ENCODE results near the gene CFAP299.

Gene CFAP299

DNA sequence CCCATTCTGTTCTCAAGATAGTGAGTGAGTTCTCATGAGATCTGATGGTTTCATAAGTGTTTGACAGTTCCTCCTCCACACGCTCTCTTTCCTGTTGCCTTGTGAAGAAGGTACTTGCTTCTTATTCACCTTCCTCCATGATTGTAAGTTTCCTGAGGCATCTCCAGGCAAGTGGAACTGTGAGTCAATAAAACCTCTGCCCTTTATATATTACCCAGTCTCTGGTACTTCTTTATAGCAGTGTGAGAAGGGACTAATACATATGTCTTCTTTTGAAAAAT, 58.4 kb downstream of the CFAP299 start:
- H3K4me3 ChIP-seq (ENCODE audit: low read depth, low read length), result no peak overlapping the region
- TF ChIP-seq, protein P1, sequence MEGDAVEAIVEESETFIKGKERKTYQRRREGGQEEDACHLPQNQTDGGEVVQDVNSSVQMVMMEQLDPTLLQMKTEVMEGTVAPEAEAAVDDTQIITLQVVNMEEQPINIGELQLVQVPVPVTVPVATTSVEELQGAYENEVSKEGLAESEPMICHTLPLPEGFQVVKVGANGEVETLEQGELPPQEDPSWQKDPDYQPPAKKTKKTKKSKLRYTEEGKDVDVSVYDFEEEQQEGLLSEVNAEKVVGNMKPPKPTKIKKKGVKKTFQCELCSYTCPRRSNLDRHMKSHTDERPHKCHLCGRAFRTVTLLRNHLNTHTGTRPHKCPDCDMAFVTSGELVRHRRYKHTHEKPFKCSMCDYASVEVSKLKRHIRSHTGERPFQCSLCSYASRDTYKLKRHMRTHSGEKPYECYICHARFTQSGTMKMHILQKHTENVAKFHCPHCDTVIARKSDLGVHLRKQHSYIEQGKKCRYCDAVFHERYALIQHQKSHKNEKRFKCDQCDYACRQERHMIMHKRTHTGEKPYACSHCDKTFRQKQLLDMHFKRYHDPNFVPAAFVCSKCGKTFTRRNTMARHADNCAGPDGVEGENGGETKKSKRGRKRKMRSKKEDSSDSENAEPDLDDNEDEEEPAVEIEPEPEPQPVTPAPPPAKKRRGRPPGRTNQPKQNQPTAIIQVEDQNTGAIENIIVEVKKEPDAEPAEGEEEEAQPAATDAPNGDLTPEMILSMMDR (IDR thresholded peaks at IDR 0.05; ENCODE audit: borderline replicate concordance, insufficient read depth, low read depth, low read length), result no peak

DNA sequence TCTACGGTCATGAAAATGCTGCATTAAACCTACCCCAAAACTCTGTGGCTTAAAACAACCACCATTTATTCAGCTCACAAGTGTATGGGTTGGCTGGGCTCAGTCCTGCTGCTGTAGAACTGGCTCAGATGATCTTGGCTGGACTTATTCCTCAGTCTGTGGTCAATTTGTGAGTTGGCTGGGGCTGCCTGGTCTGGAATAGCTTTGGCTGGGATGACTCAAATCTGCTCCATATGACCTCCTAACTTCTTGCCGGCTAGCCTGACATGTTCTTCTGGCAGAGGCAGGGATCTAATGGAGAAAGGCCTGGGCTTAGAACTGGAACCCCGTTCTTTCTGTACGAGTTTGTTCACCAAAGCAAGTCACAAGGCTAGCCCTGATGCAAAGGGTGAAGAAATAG, 71.7 kb downstream of the CFAP299 start:
- TF ChIP-seq, protein P1 (IDR thresholded peaks at IDR 0.05; ENCODE audit: borderline replicate concordance, insufficient read depth, low read depth, low read length), result no peak
- no peak overlapping the region for H3K4me3 ChIP-seq (ENCODE audit: low read depth, low read length)

DNA sequence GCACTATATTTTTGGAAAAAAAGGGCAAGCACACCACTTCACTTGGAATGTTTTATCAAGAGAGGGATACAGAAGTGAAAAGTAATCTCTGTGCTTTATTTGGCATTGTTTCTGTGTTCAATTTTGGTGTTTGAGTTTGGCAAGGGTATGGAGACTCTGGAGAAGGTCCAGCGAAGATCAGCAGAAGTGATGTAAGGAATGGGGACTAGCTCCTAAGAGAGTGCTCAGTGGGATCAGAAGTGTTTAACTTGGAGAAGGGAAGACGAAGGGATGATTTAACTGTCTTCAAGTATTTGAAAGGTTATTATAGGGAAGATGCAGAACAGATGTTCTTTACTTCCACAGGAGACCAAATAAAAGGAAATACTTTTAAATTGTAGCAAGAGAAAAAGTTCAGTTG, 74.3 kb downstream of the CFAP299 start:
- TF ChIP-seq, protein P1 (IDR thresholded peaks at IDR 0.05; ENCODE audit: borderline replicate concordance, insufficient read depth, low read depth, low read length), result no peak
- H3K4me3 ChIP-seq (ENCODE audit: low read depth, low read length), result no peak overlapping the region

DNA sequence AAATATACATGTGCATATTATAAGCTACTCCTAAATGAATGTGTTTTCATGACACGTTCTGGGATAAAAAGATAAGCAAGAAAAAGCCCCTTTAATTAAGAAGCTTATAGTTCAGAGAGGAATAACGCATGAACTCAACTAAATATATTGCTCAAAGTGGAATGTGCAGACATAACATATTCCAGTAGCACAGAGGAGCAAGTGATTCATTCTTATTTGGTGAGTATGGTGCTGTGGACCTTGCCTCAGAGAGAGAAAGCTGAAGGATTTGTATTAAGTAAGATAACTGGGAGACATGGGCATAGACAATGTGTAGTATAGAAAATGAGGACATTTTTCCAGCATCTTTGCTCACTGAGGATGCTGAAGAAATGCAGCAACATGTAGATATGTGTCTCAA, 76.8 kb downstream of the CFAP299 start:
- H3K4me3 ChIP-seq (ENCODE audit: low read depth, low read length), result no peak overlapping the region
- TF ChIP-seq, protein P1 (IDR thresholded peaks at IDR 0.05; ENCODE audit: borderline replicate concordance, insufficient read depth, low read depth, low read length), result no peak

DNA sequence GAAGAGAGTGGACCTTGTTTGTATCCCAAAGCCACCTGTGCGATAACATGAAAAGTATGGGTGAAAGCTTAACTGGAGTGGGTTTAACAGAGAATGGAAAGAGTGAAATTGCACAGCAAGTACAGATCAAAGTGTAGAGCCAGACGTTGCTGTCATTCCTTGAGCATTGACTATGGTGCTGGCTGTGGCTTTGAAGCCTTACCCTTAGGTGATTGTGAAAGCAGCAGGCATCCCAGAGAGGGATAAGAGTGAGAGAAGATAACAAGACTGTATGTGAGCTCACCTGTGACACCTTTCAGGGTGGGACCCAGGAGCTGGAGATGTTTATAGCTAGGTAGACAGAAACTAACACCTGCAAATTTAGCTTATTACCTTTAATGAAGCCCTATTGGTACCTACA, 77.6 kb downstream of the CFAP299 start:
- H3K4me3 ChIP-seq (ENCODE audit: low read depth, low read length), result no peak overlapping the region
- TF ChIP-seq, protein P1 (IDR thresholded peaks at IDR 0.05; ENCODE audit: borderline replicate concordance, insufficient read depth, low read depth, low read length), result no peak

DNA sequence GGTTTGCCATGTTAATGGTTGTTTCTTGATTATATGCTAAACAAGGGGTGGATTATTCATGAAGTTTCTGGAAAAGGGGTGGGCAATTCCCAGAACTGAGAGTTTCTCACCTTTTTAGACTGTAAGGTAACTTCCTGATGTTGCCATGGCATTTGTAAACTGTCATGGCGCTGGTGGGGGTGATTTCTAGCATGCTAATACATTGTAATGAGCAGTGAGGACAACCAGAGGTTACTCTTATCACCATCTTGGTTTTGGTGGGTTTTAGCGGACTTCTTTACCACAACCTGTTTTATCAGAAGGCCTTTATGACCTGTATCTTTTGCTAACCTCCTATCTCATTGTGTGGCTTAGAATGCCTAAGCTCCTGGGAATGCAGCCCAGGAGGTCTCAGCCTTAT, 81.5 kb downstream of the CFAP299 start:
- TF ChIP-seq, protein P1 (IDR thresholded peaks at IDR 0.05; ENCODE audit: borderline replicate concordance, insufficient read depth, low read depth, low read length), result no peak
- H3K4me3 ChIP-seq (ENCODE audit: low read depth, low read length), result no peak overlapping the region

DNA sequence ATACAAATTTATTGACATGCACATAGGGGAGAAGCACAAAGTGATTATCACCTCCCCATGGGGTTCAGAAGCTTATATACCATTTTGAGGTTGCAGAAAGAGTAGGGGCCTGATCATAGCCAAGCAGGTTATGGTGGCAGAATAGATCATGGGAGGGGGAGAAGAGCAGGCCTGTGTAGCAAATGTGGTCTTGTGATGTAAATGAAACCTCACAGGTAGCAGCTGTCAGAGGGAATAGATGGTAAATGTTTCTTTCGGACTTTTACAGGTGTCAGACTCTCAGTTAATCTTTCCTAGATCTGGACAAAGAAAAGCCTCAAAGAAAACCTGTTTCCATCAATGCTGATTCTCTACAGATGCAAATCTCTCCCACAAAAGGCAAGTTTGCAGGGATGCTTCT, 84.4 kb downstream of the CFAP299 start:
- no peak overlapping the region for H3K4me3 ChIP-seq (ENCODE audit: low read depth, low read length)
- TF ChIP-seq, protein P1 (IDR thresholded peaks at IDR 0.05; ENCODE audit: borderline replicate concordance, insufficient read depth, low read depth, low read length), result no peak
